HepG2 (cell line): Measurements from ENCODE around the gene SLC10A1.

Source experiments
- CTCF ChIP-seq: sonication (generic); formaldehyde crosslinking; IDR thresholded peaks from 2 replicates; pipeline ENCODE4 v1.5.0; 2020; ENCODE audit warnings: mild to moderate bottlenecking, missing genetic modification reagents, moderate library complexity
- DPF2 ChIP-seq: sonication (generic); formaldehyde crosslinking; IDR thresholded peaks from 2 replicates; pipeline ENCODE4 v1.4.0; 2020; ENCODE audit warnings: mild to moderate bottlenecking, low read depth, missing genetic modification reagents, borderline replicate concordance
- FOXM1 ChIP-seq: sonication (generic); formaldehyde crosslinking; IDR thresholded peaks from 2 replicates; pipeline ENCODE4 v1.5.0; 2020; ENCODE audit warnings: missing genetic modification reagents
- MIXL1 ChIP-seq: IDR thresholded peaks from 2 replicates; pipeline ENCODE4 v1.6.1; 2016
- PCBP2 ChIP-seq: fragments of 200-400 bp; formaldehyde crosslinking; optimal IDR thresholded peaks from 2 replicates; pipeline ENCODE3; 2018; ENCODE audit warnings: low read length, low read depth; ENCODE audit not compliant: poor library complexity, severe bottlenecking
- SSRP1 ChIP-seq: IDR thresholded peaks from 2 replicates; pipeline ENCODE4 v1.6.1; 2016; ENCODE audit warnings: control low read depth
- ZBTB14 ChIP-seq: sonication (generic); formaldehyde crosslinking; IDR thresholded peaks from 2 replicates; pipeline ENCODE4 v1.4.0; 2020; ENCODE audit warnings: missing genetic modification reagents
- ZNF710 ChIP-seq: sonication (generic); formaldehyde crosslinking; IDR thresholded peaks from 2 replicates; pipeline ENCODE4 v1.5.0; 2020; ENCODE audit warnings: mild to moderate bottlenecking, missing genetic modification reagents, borderline replicate concordance
- ZNF781 ChIP-seq: sonication (generic); formaldehyde crosslinking; IDR thresholded peaks from 2 replicates; pipeline ENCODE4 v1.5.1; 2020; ENCODE audit warnings: borderline replicate concordance, mild to moderate bottlenecking, missing genetic modification reagents; ENCODE audit errors: not compliant biosample characterization

GRCh38 chr14:69769623-69770022 lies 27.4 kb downstream of the SLC10A1 start:
- TF ChIP-seq ZNF781 (CRISPR knock-in tag) (no peak), MIXL1 (CRISPR knock-in tag) (no peak), ZNF710 (CRISPR knock-in tag) (no peak), PCBP2 (no peak), DPF2 (CRISPR knock-in tag) (no peak), CTCF (CRISPR knock-in tag) (no peak), FOXM1 (CRISPR knock-in tag) (no peak), SSRP1 (CRISPR knock-in tag) (no peak; the same call in 1 of the 2 replicates), ZBTB14 (no peak)
